ENCODE data around the gene PPM1N.

DNA sequence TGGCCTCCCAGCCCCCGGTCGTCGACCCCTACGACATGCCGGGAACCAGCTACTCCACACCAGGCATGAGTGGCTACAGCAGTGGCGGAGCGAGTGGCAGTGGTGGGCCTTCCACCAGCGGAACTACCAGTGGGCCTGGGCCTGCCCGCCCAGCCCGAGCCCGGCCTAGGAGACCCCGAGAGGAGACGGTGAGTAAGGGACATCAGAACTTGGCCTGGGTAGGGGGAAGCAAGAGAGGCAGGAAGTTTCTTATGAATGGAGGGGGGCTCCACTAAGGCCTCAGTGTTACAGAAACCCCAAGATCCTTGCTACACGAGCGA lies 27.5 kb upstream of the PPM1N start:
- TF ChIP-seq, protein P1, sequence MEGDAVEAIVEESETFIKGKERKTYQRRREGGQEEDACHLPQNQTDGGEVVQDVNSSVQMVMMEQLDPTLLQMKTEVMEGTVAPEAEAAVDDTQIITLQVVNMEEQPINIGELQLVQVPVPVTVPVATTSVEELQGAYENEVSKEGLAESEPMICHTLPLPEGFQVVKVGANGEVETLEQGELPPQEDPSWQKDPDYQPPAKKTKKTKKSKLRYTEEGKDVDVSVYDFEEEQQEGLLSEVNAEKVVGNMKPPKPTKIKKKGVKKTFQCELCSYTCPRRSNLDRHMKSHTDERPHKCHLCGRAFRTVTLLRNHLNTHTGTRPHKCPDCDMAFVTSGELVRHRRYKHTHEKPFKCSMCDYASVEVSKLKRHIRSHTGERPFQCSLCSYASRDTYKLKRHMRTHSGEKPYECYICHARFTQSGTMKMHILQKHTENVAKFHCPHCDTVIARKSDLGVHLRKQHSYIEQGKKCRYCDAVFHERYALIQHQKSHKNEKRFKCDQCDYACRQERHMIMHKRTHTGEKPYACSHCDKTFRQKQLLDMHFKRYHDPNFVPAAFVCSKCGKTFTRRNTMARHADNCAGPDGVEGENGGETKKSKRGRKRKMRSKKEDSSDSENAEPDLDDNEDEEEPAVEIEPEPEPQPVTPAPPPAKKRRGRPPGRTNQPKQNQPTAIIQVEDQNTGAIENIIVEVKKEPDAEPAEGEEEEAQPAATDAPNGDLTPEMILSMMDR (conservative IDR thresholded peaks at IDR 0.05 in 1 of 2, IDR thresholded peaks at IDR 0.05 in 1 of 2; ENCODE audit: extremely low read depth in 1 of 2, insufficient read depth in 1 of 2, low read depth in 1 of 2, low read length in 2 of 2), result no peak
- TF ChIP-seq EZH2 (IDR thresholded peaks at IDR 0.05; ENCODE audit: borderline replicate concordance, low read length), result no peak

All from mammary epithelial cell (primary cell).